GM18505 (cell line): ENCODE results near the gene KCNMA1.

Experiments used
- ATAC-seq: cut with Tn5 transposase; IDR thresholded peaks from one replicate; pipeline ENCODE4 v1.9.1; 2021; ENCODE audit not compliant: unreplicated experiment
- POLR2A ChIP-seq: IDR thresholded peaks from 4 replicates; pipeline ENCODE4 v1.6.1; 2011; ENCODE audit warnings: borderline replicate concordance; ENCODE audit not compliant: insufficient read depth, insufficient read length; ENCODE audit errors: extremely low read depth

The KCNMA1 gene

DNA sequence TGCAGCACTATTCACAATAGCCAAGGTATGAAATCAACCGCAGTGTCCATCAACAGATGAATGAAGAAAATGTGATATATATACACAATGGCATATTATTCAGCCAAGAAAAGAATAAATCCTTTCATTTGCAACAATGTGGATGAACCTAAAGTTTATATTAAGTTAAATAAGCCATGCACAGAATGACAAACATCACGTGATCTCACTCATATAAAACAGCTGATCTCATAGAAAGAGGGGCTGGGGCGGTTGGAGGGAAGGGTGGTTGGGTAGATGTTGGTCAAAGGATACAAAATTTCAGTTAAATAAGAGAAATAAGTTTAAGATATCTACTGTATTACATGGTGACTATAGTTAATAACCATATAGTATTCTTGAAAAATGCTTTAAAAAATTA, 502.1 kb downstream of the KCNMA1 start:
- no peak for TF ChIP-seq POLR2A
- ATAC-seq = no peak

DNA sequence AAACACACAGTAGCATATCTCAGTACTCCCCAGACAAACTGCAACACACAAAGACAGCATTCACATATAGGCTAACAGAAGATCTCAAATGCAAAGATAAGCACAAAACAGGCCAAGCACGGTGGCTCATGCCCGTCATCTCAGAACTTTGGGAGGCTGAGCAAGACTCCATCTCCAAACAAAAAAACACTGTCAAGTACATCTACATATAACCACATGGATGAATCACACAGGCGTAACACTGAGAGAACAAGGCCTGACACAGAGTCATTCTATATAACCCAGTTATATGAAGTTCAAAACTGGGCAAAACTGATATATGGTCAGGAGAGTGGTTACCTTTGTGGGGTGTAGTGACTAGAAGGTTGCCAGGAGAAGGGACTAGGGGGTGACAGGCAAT, 506.4 kb downstream of the KCNMA1 start:
- no peak for ATAC-seq
- no peak for TF ChIP-seq POLR2A

DNA sequence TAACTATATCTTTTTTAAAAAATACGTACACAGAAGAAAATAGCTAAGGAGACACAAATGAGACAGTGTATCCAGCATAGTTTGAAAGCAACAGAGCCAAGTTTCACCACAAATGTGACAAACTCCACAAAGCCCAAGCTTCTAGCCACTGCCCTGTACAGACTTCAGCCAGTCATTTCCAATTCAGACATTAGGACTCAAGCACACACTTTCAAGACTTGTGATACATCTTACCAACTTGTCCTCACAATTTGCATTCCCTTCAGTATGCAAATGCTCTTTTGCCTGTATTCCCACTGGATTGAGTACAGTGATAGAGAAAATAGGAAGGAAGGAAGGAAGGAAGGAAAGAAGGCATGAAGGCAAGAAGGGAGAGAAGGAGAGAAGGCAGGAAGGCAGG, 510.4 kb downstream of the KCNMA1 start:
- no peak for ATAC-seq
- no peak for TF ChIP-seq POLR2A

DNA sequence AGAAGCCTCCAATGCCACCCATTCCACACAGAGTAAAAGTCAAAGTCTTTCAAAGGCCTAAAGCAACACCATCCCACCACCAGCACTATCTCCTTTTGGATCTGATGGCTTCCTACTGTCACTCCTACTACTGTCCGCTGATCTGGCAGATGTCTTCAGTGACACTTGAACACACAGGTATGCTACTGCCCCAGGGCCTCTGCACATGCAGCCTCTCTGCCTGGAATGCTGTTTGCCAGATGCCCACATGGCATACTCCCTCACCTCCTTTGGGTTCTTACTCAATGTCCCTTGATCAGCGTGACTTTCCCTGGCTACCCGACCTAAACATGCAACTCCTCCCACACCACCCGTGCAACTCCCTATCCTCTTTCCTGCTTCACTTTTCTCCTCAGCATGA, 512.4 kb downstream of the KCNMA1 start:
- no peak for ATAC-seq
- TF ChIP-seq POLR2A = no peak

DNA sequence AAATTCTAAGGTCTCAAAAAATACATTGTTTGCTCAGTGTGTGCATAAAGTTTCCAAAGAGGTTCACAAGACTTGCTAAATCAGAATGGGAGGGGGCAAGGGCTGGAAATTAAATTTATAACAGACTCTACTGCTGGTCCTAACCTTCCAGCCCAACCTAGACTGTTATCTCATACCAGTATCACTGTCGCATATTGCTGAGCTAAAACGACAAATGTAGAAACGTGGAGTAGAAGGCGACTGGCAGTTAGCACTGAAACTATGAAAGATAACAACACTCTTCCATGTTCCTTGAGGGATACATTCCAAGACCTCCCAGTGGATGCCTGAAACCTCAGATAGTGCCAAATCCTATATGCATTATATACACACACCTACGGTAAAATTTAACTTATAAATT, 514.3 kb downstream of the KCNMA1 start:
- TF ChIP-seq POLR2A = no peak

DNA sequence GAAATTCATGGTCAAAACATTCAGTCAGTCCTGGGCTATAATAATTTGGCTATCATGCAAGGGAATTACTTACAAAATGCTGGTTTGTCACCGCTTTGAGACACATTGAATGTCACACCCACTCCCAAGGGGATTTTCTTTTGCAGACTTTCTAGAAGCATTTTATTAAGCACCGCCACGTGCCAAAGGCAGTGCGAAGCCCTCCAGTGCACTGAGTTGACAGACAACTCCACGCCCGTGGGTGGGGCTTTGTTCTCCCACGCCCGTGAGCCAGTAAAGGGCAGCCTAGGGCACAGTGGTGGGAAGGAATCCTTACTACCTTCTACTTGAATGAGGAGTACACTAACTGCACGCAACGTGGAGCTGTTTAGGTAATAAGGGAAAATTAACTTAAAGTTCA, 515.8 kb downstream of the KCNMA1 start:
- no peak for TF ChIP-seq POLR2A
- no peak for ATAC-seq

More for the DNA sequence above, 514.3 kb downstream of the KCNMA1 start:
- ATAC-seq = no peak

DNA sequence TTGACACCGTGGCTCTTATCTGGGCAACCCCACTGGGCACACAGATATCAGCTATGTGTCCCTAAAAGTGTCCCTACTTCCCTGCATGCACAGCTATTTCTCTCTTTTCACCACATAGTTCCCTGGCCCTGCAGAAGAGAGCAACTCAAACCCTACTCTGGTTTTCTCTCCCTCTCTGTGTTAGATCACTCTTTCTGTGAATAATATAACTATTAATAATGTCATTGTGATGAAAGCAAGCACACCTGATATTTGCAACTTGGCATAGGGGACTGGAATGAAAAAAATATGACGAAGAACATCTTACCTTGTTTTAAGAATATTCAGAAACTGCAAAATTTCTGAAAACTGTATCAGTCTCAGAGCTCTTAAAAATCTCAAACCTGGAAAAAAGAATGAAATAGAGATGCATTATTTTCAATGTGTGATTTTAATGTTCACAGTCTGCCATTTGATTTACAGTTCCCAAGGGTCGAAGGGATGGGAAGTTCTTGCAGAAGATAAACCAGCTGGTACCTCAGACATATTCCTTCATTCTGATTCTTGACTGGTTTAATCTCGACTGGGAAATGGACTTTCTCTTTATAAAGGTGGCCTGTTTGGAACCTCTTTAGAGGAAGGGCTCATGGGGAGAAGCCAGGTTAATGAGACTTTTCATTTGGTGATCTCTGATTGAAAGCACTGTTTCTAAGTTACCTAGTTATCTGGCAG, 516.8 kb downstream of the KCNMA1 start:
- ATAC-seq = no peak
- TF ChIP-seq POLR2A = no peak

DNA sequence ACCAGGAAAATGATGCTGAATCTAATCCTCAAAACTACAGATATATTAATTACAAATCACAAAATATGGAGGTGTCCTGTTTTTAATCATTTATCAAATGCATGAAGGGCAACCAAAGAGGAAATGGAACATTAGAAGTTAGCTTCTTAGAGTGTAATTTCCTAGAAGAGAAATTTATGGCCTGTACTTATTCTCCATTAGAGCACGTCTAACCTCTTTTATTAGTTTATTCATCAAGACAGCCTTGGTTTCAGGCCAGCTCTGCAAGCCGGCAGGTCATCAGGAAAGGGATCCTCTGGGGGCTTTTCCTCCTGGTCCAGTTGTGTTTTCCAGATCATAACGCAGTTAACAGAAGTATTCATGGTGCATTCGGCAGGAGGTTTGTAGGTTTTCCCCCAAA, 517.6 kb downstream of the KCNMA1 start:
- no peak for TF ChIP-seq POLR2A
- ATAC-seq = no peak

DNA sequence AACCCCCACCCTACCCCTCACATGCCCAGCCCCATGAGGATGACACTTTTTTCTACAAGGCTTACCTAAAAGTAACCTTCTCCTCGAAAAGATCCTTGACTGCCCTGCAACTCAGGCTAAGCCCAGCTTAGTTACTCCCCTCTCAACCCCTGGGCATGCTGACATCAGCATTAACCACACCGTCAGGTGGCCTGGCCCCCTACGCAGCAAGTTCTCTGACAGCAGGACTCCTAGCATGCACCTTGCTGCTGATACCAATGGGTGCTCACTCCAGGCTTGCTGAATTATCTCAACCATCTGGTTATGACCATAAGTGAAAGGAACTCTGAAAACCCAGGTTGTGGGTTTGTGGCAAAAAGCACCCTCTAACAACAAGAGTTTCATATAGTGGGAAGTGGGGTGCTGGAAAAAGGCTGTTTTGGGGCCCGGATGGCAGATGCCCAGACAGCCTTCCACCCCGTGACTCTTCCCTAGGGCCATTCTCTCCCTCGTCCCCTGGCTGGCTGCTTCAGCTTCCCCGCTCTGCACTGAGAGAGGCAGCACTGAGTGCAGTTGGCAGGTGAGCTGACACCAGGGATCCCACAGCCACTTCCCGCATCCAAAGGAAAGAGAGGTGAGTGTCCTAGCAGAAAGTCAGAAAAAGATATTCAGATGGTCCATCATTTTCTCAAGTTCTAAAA, 518.9 kb downstream of the KCNMA1 start:
- ATAC-seq = no peak

DNA sequence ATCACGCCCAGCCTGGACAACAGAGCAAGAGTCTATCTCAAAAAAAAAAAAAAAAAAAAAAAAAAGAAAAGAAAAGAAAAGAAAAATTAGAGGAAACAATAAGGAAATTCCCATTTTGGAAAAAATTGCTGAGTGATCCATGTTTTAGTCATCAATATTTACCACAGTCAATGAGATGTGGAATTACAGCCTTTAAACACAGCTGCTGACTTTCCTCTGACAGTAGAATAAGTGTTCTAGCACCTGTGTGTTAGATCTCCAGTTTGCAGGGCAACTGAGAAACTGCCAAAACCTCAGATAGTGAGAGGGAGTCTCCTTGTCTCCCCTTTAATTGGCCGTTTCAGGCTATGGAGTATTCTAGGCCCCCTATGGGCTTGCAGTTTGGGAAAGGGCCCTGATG, 520.1 kb downstream of the KCNMA1 start:
- no peak for TF ChIP-seq POLR2A
- no peak for ATAC-seq

More for the DNA sequence above, 518.9 kb downstream of the KCNMA1 start:
- TF ChIP-seq POLR2A = no peak

DNA sequence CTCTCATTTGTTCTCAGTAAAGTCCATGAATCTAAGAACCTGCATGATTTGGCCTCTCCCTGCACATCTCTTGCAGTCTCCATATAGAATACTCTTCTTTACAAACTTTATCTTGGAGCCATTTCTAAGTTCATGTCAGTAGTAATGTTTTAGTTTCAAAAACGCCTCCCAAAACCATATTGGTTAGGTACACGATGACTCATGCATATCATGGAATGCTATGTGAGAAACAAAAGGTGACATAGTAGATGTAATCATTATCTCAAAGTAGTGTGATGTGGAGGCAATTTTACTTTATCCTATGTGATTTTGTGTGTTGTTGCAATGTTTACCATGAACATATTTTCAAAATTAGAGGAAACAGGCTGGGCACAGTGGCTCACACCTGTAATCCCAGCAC, 520.7 kb downstream of the KCNMA1 start:
- ATAC-seq = no peak
- TF ChIP-seq POLR2A = no peak

DNA sequence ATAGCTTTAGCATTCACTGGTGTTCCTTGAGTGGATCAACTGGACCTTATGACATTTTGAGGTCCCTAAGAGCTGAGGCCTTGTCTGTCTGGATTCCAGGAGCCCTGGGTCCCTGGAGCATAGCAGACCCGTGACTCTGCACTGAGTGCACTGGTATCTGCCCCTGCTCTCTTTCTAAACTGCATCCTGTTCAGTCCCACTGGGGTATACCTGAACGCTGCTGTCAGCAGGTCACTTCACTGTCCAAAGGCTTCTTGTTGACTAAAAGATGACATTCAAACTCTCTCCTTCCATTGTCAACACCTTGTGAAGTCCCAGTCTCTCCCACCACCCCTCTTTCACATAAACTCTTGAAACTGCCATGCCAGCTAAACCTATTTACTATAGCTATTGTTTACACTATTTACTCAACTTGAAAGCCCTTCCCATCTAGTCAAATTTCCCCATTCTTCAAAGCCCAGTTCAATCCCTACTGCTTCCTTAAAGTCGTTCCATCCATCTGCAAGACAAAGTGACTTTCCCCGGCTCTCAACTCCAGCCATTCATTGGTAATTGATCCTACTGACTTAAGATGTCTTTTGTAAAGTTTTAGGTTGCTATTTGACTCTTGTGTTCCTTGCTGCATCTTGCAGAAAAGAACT, 523.3 kb downstream of the KCNMA1 start:
- no peak for ATAC-seq
- TF ChIP-seq POLR2A = no peak

DNA sequence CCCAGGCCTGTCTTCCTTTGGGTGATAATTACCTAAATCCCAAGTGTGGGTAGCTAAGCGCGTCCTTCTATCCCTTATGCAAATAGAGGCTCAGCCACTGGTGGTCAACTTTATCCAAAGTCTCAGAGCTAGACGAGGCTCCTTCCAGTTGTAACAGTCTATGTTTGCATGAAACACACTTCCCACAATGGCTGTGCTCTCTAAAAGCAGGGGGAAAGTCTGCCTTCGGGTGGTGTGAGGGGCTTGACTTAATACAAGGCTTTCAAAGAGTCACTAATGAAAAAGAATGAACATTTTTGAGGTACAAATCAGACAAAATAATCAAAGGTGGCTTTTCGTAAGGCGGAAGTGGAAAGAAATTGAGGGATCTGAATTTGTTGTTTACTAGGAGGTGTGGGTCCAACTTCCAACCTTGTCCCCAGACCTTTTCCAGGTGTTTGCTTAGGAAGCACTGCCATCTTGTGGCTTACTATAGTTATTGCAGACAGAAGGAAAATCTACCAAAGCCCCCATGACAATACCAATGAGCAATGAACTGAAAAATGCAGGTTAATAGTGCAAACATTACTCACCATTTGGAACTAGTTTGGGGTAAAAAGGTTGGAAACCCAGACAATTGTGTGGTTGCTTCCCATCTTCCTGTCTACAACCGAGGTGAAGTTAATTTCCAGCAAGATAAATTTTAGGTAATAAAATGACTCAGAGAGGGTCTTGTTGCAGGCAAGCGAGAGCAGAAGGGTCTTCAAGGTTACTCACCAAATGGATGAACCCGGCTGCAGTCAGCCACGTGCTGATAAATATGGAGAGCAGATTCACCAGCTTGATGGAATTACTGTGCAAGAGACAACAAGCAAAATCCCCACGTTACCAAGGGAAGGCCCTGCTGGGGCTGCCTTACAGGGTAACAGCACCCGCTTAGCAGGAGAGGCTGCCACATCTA, 525.7 kb downstream of the KCNMA1 start:
- TF ChIP-seq POLR2A = no peak
- no peak for ATAC-seq

DNA sequence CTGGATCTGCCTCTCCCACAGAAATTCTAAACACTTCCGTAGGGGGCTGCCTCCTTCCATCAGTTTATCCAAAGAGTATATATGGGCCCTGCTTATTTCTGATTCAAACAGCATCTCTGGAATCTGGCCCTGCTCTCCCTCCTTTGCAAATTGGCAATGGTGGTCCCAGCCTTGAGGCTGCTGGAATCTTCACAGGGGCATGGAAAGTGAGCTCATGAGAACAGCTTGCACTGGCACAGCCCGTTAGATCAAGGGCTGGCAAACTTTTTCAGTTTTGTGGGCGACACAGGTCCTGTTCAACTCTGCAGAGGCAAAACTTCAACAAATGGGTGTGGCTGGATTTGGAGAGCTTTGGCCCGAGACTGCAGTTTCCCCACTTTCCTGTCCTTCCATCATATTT, 526.9 kb downstream of the KCNMA1 start:
- no peak for TF ChIP-seq POLR2A
- no peak for ATAC-seq
